Adipose tissue (tissue), 3 donors: ENCODE measurements around the gene ARHGAP31. TPM values are rescaled to one million over a fixed set of nuclear protein-coding genes. Genes with fewer than 3 reads are reported as not detected.
"Not testable (repeated sequence)": the region's sequence is repeated elsewhere in the genome, so short reads cannot be mapped to it uniquely, and the experiment has no call there.

Experiments
- H3K27ac ChIP-seq: one replicate; pipeline ENCODE4 v1.5.1; 2013; ENCODE audit warnings: low read depth, low read length
- WGBS, 3 donors: extraction: QIAGEN DNeasy Blood & Tissue Kit; methylation state at CpG; one replicate each; pipeline ENCODE4 v1.1.7; 2013; 5-methylcytosine and 5-hydroxymethylcytosine counted together
- polyA plus RNA-seq, 3 donors: library from polyadenylated mRNA; stranded (reverse); fragments of 200-250 nt; gene quantifications; one replicate each; pipeline ENCODE4 v1.2.3, GENCODE V29; 2013
- donor health status: healthy with polysubstance abuse.
- donor health status: Bipolar disorder and iron deficiency.
- donor health status: healthy.

Gene ARHGAP31
- polyA plus RNA-seq, 3 donors: 2.0 to 17.1 (median 7.4) TPM

DNA sequence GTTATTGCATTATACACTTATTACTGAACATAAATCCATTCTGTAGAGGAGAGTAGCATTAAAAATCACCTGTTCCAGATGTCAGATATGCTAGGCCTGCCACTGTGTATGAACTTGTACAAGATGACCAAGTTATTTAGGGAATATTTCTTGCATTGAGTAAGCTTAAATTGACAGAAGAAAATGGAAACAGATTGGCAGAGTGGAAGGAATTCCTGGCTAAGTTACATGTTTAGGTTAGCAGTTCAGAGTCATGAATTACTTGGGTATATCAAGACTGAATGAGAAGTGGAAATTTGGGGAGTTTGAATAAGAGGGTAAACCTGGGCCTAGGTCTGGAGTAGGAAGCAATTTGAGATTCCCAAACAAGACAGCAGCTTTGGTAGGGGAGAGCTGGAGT lies 44.6 kb downstream of the ARHGAP31 start:
- no peak overlapping the region for H3K27ac ChIP-seq

DNA sequence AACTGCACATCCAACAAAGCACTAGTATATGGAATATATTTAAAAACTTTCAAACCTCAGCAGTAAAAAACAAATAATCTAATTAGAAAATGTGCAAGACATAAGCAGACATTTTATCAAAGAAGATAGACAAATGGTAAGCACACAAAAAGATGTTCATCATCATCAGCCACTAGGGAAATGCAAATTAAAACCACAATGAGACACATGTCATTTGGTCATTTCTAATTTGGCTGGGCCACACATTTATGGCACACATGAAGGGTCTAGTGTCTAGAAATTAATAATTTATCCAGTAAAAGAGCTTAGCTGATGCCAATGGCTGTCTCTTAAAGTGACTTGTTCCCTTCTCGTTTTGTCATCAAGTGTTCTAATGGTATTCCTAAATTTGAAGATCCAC lies 45.8 kb downstream of the ARHGAP31 start:
- no peak overlapping the region for H3K27ac ChIP-seq
- WGBS, 3 donors: 79 to 94% (median 87%) methylated on average over 1 of the region's 1 CpG

DNA sequence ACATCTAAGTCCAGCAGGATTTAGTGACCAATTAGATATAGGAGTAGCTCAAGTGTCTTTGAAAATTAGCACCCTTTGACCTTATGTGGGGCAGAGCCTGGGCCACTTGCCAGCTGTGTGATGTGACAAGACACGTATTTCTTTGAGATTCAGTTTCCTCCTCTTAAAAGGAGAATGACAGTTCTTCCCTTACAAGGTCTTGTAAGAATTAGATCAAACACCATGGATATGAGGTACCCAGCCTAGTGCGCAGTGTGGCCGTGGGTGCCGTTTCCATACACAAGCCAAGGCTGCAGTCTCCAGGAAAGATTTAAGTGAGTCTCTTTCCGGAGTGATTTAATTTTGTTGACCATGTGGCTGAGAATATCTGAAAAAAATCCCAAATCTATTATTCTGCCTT lies 46.3 kb downstream of the ARHGAP31 start:
- 66 to 78% (median 73%) methylated on average over 5 of the region's 5 CpGs for WGBS, 3 donors

GRCh38 chr3:119342176-119342575 lies 48.0 kb downstream of the ARHGAP31 start:
- no peak overlapping the region for H3K27ac ChIP-seq
- WGBS, 3 donors: 56 to 91% (median 86%) methylated on average over 1 of the region's 1 CpG

More for the DNA sequence above, 46.3 kb downstream of the ARHGAP31 start:
- no peak overlapping the region for H3K27ac ChIP-seq

- no peak overlapping the region for H3K27ac ChIP-seq
- 71 to 83% (median 79%) methylated on average over 5 of the region's 5 CpGs for WGBS, 3 donors
These were observed 49.5 kb downstream of the ARHGAP31 start for GRCh38 chr3:119343719-119344118.

DNA sequence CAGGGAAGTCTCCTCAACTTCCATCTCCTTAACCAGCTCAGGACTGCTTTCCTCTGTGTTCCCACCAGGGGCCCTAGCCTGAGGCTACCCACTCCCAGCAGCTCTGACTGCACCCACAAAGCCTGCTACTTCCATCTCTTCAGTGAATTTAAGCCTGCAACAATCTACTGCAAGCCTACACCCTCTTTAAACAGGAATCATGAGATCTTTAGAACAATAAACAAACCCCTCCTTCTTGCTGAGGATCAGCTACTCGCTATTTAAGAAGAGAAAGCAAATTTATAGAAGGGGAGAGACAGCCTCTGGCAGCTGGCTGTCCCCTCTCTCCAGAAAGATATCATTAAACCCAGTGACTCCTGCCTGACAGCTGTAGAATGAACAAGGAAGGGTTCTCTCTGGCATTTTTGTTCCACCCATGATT lies 51.9 kb downstream of the ARHGAP31 start:
- no peak overlapping the region for H3K27ac ChIP-seq
- whole genome bisulfite sequencing, 3 donors: 71 to 84% (median 82%) methylated on average over 1 of the region's 1 CpG

GRCh38 chr3:119347036-119347435 lies 52.9 kb downstream of the ARHGAP31 start:
- no peak overlapping the region for H3K27ac ChIP-seq
- WGBS, 3 donors: 82 to 90% (median 89%) methylated on average over 3 of the region's 3 CpGs

- WGBS, 3 donors: 48 to 68% (median 65%) methylated on average over 4 of the region's 4 CpGs
- no peak overlapping the region for H3K27ac ChIP-seq
These were observed 55.3 kb downstream of the ARHGAP31 start for GRCh38 chr3:119349354-119350041.

- WGBS, 3 donors: 41 to 47% (median 41%) methylated on average over 10 of the region's 10 CpGs
- no peak overlapping the region for H3K27ac ChIP-seq
These were observed 55.9 kb downstream of the ARHGAP31 start for GRCh38 chr3:119350114-119350513.

DNA sequence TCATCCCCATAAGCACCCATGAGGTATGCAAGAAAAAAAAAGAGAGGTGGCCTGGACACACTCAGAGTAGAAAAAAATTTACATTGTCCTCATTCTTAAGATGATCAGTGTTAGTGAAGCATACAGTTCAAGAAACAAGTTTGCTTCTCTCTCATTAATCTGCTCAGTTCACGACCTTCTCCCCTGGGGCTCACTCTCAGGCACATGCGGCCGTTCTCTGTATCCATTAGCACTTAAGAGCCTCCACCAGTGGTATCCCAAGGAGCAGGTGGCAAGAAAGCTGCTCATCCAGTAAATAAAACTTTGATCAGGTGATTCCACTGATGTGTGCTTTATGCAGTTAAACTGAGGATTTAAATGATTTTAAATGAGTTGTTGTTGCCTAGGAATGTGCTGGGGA lies 57.4 kb downstream of the ARHGAP31 start:
- no peak overlapping the region for H3K27ac ChIP-seq
- 54 to 96% (median 63%) methylated on average over 3 of the region's 3 CpGs for WGBS, 3 donors

DNA sequence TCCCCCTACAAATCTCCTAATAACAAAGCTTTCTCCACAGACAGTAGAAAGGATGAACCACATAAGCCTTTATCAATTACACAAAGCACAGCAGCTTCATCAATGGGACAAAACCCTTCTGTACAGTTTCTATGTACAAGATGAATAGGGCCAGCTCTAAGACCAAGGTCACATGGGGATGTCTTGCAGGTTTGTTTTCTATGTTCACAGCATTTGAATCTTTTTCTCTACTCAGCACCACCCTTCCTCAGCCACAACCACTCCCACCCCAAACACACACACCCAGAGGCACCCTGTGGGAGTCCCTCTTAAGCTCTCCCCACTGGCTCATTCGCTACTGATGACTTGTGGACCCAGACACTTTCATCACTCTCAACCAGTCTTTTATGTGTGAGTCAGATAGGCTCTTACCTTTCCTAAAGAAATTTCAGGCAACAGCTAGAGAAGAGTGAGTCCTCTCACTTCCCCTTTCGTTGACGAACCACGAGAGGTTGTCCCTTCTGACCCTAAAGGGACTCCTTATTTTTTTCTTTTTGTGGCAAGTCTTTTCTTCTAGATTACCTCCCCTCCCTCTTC lies 57.9 kb downstream of the ARHGAP31 start:
- 41 to 82% (median 54%) methylated on average over 4 of the region's 4 CpGs for WGBS, 3 donors
- H3K27ac ChIP-seq: no peak overlapping the region

DNA sequence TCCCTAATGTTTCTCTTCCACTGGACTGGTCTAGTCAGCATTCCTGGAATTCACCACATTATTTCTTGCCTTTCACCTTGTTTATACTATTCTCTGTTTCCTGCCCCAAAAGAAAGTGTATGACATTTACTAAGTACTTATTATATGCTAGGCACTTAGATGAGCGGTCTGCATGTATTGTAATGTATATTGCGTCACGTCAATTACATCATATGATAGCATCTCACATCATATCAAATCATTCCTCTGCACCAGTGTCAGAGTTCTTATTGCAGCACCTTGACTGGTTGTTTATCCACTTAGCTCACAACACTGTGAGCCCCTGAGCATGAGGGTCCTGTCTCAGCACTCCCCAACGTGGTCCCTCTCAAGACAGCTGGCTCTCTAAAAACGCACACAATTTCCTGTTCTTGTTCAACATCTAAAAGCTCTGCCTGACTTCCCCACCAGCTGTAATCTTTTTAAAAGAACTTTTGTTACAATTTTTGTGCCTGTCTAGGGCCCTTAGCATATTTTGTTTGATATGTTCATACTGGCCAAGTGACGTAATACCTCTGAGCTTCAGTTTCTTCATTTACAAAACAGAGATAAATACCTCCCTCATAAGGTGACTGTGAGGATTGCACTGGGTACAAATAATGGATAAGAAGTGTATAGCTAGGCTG lies 58.8 kb downstream of the ARHGAP31 start:
- WGBS, 3 donors: 44 to 61% (median 45%) methylated on average over 6 of the region's 6 CpGs
- H3K27ac ChIP-seq: no peak overlapping the region

DNA sequence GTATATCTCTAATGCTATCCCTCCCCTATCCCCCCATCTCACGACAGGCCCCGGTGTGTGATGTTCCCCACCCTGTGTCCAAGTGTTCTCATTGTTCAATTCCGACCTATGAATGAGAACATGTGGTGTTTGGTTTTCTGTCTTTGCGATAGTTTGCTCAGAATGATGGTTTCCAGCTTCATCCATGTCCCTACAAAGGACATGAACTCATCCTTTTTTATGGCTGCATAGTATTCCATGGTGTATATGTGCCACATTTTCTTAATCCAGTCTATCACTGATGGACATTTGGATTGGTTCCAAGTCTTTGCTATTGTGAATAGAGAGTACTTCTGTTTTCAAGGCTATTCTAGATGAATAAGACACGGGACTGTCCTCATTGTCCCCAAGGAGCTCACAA lies 61.4 kb downstream of the ARHGAP31 start:
- 80 to 95% (median 91%) methylated on average over 5 of the region's 5 CpGs for WGBS, 3 donors
- not testable (repeated sequence) for H3K27ac ChIP-seq

DNA sequence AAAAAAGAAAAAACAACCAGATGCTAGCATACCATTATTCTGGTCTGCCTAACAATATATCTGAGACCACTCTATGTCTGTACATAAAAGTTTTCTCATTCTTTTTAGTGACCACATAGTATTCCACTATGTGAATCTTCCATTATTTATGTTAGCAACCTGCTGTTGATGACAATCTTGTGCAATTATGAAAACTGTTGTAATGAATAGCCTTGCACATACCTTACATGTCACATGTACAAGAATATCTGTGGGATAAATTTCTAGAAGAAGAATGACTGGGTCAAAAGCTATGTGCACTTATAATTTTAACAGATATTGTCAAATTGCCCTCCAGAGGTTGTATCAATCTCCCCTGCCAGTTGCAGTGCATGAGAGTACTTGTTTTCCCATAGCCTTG lies 62.5 kb downstream of the ARHGAP31 start:
- no peak overlapping the region for H3K27ac ChIP-seq

DNA sequence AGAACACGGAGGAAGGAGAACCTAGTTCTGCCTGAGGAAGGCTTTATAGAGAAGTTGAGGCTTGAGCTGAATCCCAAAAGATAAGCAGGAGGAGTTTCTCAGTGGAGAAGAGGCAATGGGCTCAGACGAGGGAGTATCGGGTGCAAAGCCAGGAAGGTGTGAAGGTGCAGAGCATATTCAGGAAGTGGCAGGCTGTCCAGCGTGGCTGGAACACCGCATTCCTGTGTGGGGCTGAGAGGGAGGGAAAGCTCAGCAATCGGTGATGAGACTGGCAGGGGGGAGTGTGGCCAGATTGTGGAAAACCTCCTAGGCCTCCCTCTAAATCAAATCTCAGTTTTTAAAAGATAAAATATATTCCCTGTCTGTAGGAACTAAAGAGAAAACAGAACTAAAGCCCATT lies 63.0 kb downstream of the ARHGAP31 start:
- no peak overlapping the region for H3K27ac ChIP-seq
- WGBS, 3 donors: 33 to 38% (median 37%) methylated on average over 6 of the region's 6 CpGs

GRCh38 chr3:119359476-119360326 lies 65.5 kb downstream of the ARHGAP31 start:
- 53 to 66% (median 62%) methylated on average over 11 of the region's 11 CpGs for WGBS, 3 donors
- H3K27ac ChIP-seq: no peak overlapping the region

- WGBS, 3 donors: 88 to 93% (median 91%) methylated on average over 3 of the region's 3 CpGs
- H3K27ac ChIP-seq: no peak overlapping the region
These were observed 66.7 kb downstream of the ARHGAP31 start for GRCh38 chr3:119360736-119361462.

DNA sequence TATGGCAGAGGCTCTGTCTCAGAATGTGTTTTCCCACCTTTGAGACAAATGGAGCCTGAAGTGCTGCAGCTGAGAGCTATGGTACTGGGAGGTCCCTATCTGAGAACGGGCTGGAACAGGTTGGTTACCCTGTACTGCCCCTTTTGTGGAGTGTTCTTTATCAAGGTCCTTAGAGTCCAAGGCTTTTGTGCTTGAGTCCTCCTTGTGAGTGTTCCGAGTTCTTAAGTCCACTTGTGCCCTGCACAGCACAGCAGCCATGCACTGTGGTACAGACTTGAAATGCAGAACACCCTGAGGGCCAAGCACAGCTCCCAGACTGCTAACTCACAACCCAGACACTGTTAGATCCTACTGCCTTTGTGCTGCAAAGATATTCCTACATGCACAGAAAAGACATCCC lies 67.8 kb downstream of the ARHGAP31 start:
- 84 to 93% (median 92%) methylated on average over 2 of the region's 2 CpGs for WGBS, 3 donors
- H3K27ac ChIP-seq: no peak overlapping the region
